Mesenchymal stem cell (in vitro differentiated cells and primary cell): ENCODE data around the gene ZNF598.
"Not testable (repeated sequence)": the region's sequence is repeated elsewhere in the genome, so short reads cannot be mapped to it uniquely, and the experiment has no call there.

ENCODE experiments used
- DNase-seq: peaks from one replicate; pipeline ENCODE4 v3.0.0-alpha.2; 2013
- H2AFZ ChIP-seq: one replicate; pipeline ENCODE4 v1.6.1; 2013; ENCODE audit warnings: low read depth, mild to moderate bottlenecking, control low read depth, inconsistent platforms, low read length, moderate library complexity
- H2AK5ac ChIP-seq: 2 replicates; pipeline ENCODE4 v1.6.1; 2013; ENCODE audit warnings: low read length, moderate library complexity, mild to moderate bottlenecking, inconsistent platforms; ENCODE audit not compliant: severe bottlenecking
- H2BK120ac ChIP-seq: one replicate; pipeline ENCODE4 v1.6.1; 2013; ENCODE audit warnings: low read depth, mild to moderate bottlenecking, inconsistent platforms, low read length, moderate library complexity
- H2BK12ac ChIP-seq, 2 experiments: one replicate each; pipeline ENCODE4 v1.6.1; 2013; ENCODE audit warnings: inconsistent platforms in 2 of 2, low read length in 2 of 2, mild to moderate bottlenecking in 2 of 2, moderate library complexity in 2 of 2, control low read depth in 1 of 2
- H2BK15ac ChIP-seq: one replicate; pipeline ENCODE4 v1.6.1; 2013; ENCODE audit warnings: mild to moderate bottlenecking, low read depth, inconsistent platforms; ENCODE audit not compliant: poor library complexity, severe bottlenecking
- H2BK5ac ChIP-seq: 2 replicates; pipeline ENCODE4 v1.6.1; 2013; ENCODE audit warnings: low read depth, mild to moderate bottlenecking, low read length, control low read depth, inconsistent platforms; ENCODE audit not compliant: poor library complexity, severe bottlenecking
- H3K14ac ChIP-seq, 2 experiments: one replicate each; pipeline ENCODE4 v1.6.1; 2013; ENCODE audit warnings: inconsistent platforms in 2 of 2, low read length in 2 of 2, control low read depth in 1 of 2, mild to moderate bottlenecking in 1 of 2, moderate library complexity in 1 of 2
- H3K18ac ChIP-seq, 2 experiments: one replicate each; pipeline ENCODE4 v1.6.1; 2013; ENCODE audit warnings: inconsistent platforms in 2 of 2, low read length in 2 of 2, control low read depth in 1 of 2, low read depth in 1 of 2, mild to moderate bottlenecking in 1 of 2
- H3K23ac ChIP-seq, 2 experiments: one replicate each; pipeline ENCODE4 v1.6.1; 2013; ENCODE audit warnings: inconsistent platforms in 2 of 2, low read length in 2 of 2, mild to moderate bottlenecking in 2 of 2, moderate library complexity in 2 of 2, control low read depth in 1 of 2
- H3K27ac ChIP-seq: 2 replicates; pipeline ENCODE4 v1.5.1; 2013; ENCODE audit warnings: mild to moderate bottlenecking, moderate library complexity, low read length, control low read depth, inconsistent platforms; ENCODE audit not compliant: poor library complexity, severe bottlenecking
- H3K27me3 ChIP-seq, 2 experiments: 2 replicates each; pipeline versions ENCODE4 v1.6.1 to v1.7.0; 2013; ENCODE audit warnings: low read length in 2 of 2, mild to moderate bottlenecking in 2 of 2, moderate library complexity in 2 of 2, control low read depth in 1 of 2, inconsistent platforms in 1 of 2; ENCODE audit not compliant: control insufficient read depth in 1 of 2, insufficient read depth in 1 of 2
- H3K36me3 ChIP-seq, 2 experiments: 2 replicates each; pipeline versions ENCODE4 v1.6.1 to v1.7.0; 2013; ENCODE audit warnings: low read length in 2 of 2, control low read depth in 1 of 2, inconsistent platforms in 1 of 2, low read depth in 1 of 2, mild to moderate bottlenecking in 1 of 2; ENCODE audit not compliant: insufficient read depth in 2 of 2, control insufficient read depth in 1 of 2
- H3K4ac ChIP-seq, 2 experiments: one replicate each; pipeline ENCODE4 v1.6.1; 2013; ENCODE audit warnings: inconsistent platforms in 2 of 2, low read length in 2 of 2, mild to moderate bottlenecking in 2 of 2, moderate library complexity in 2 of 2, control low read depth in 1 of 2, low read depth in 1 of 2
- H3K4me1 ChIP-seq: 2 replicates; pipeline ENCODE4 v1.6.1; 2013; ENCODE audit warnings: low read depth, low read length, control low read depth; ENCODE audit not compliant: control insufficient read depth, insufficient read depth
- H3K4me2 ChIP-seq: 2 replicates; pipeline ENCODE4 v1.6.1; 2013; ENCODE audit warnings: low read length, mild to moderate bottlenecking, inconsistent platforms; ENCODE audit not compliant: poor library complexity, severe bottlenecking
- H3K4me3 ChIP-seq, 2 experiments: 2 replicates each; pipeline versions ENCODE4 v1.5.1 to v1.7.0; 2013; ENCODE audit warnings: low read length in 2 of 2, mild to moderate bottlenecking in 2 of 2, control low read depth in 1 of 2, low read depth in 1 of 2; ENCODE audit not compliant: insufficient read depth in 1 of 2
- H3K79me1 ChIP-seq: replicated peaks from 2 replicates; pipeline ENCODE4 v1.6.1; 2013; ENCODE audit warnings: mild to moderate bottlenecking, control low read depth, low read length, inconsistent platforms; ENCODE audit not compliant: poor library complexity, severe bottlenecking
- H3K9ac ChIP-seq: 2 replicates; pipeline ENCODE4 v1.7.0; 2013; ENCODE audit warnings: mild to moderate bottlenecking, low read length, moderate library complexity
- H3K9me3 ChIP-seq: 2 replicates; pipeline ENCODE4 v1.7.0; 2013; ENCODE audit warnings: mild to moderate bottlenecking, low read length; ENCODE audit not compliant: control insufficient read depth
- H4K8ac ChIP-seq: one replicate; pipeline ENCODE4 v1.6.1; 2013; ENCODE audit warnings: inconsistent platforms, mild to moderate bottlenecking, low read length, moderate library complexity
- H4K91ac ChIP-seq: one replicate; pipeline ENCODE4 v1.6.1; 2013; ENCODE audit warnings: mild to moderate bottlenecking, low read length, inconsistent platforms
- WGBS: methylation state at CpG from one replicate; pipeline ENCODE4 v1.1.7; 2013; ENCODE audit warnings: mixed read lengths; 5-methylcytosine and 5-hydroxymethylcytosine counted together

Gene ZNF598

GRCh38 chr16:2015117-2015946 lies 5.7 kb upstream of the ZNF598 start:
- H2BK12ac ChIP-seq, result no peak overlapping the region
- no peak overlapping the region for H3K4ac ChIP-seq
- H2BK120ac ChIP-seq, result no peak overlapping the region
- 80% methylated on average over 20 of the region's 24 CpGs for WGBS
- no peak overlapping the region for H3K18ac ChIP-seq
- H3K4me3 ChIP-seq, result no peak overlapping the region
- peak overlapping the region; percentile 94 for H4K8ac ChIP-seq
- no peaks in the 10 kb centered on the region for H3K9me3 ChIP-seq
- no peak overlapping the region for H3K23ac ChIP-seq
- H3K14ac ChIP-seq, result no peak overlapping the region
- peaks cover 14 to 20% of the 10 kb centered on the region in 2 experiments for H3K27me3 ChIP-seq
- no peaks in the 10 kb centered on the region for H3K36me3 ChIP-seq
- no peak overlapping the region for H2BK5ac ChIP-seq
- H2AK5ac ChIP-seq, result no peak overlapping the region
- H3K79me1 ChIP-seq, result peaks cover 4% of the 10 kb centered on the region
- no peak overlapping the region for H2BK15ac ChIP-seq
- peaks cover 17% of the 10 kb centered on the region for H3K4me1 ChIP-seq
- H3K27ac ChIP-seq, result no peak overlapping the region
- no peak overlapping the region for H3K9ac ChIP-seq
- H2AFZ ChIP-seq, result no peak overlapping the region
- peak overlapping the region; percentile 82 for H4K91ac ChIP-seq
- peak; percentile 60 for DNase-seq
- H3K4me2 ChIP-seq, result no peak overlapping the region

GRCh38 chr16:2013527-2013926 lies 3.9 kb upstream of the ZNF598 start:
- no peak overlapping the region for H2BK15ac ChIP-seq
- H2AFZ ChIP-seq, result no peak overlapping the region
- no peak overlapping the region for H3K4me3 ChIP-seq
- H3K4me2 ChIP-seq, result no peak overlapping the region
- no peaks in the 10 kb centered on the region for H3K9me3 ChIP-seq
- H3K27ac ChIP-seq, result no peak overlapping the region
- no peak for DNase-seq
- H2BK5ac ChIP-seq, result no peak overlapping the region
- peaks cover 5% of the 10 kb centered on the region for H3K79me1 ChIP-seq
- H3K4me1 ChIP-seq, result peaks cover 9% of the 10 kb centered on the region
- no peak overlapping the region for H4K91ac ChIP-seq
- WGBS, result 85% methylated on average over 14 of the region's 15 CpGs
- H4K8ac ChIP-seq, result no peak overlapping the region
- peak overlapping the region in 1 of 2 experiments; percentile 19 for H3K18ac ChIP-seq
- H2BK120ac ChIP-seq, result no peak overlapping the region
- no peaks in the 10 kb centered on the region for H3K36me3 ChIP-seq
- no peak overlapping the region for H3K4ac ChIP-seq
- no peak overlapping the region for H3K9ac ChIP-seq
- H3K27me3 ChIP-seq, result peaks cover 3 to 5% of the 10 kb centered on the region in 2 experiments
- no peak overlapping the region for H2BK12ac ChIP-seq
- no peak overlapping the region for H3K14ac ChIP-seq
- H3K23ac ChIP-seq, result no peak overlapping the region
- no peak overlapping the region for H2AK5ac ChIP-seq

DNA sequence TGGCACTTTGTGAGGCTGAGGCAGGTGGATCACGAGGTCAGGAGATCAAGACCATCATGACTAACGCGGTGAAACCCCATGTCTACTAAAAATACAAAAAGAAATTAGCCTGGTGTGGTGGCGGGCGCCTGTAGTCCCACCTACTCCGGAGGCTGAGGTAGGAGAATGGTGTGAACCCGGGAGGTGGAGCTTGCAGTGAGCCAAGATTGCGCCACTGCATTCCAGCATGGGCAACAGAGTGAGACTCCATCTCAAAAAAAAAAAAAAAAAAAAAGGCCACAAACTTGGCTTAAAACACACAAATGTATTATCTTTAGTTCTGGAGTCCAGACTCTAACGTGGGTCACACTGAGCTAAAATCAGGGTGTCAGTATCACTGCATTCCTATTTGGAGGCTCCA lies 2.1 kb upstream of the ZNF598 start:
- H2BK15ac ChIP-seq, H3K23ac ChIP-seq, H3K79me1 ChIP-seq, H3K9ac ChIP-seq, DNase-seq, H3K27ac ChIP-seq, H3K4me2 ChIP-seq, H3K9me3 ChIP-seq, H3K27me3 ChIP-seq, H3K4me3 ChIP-seq, H2BK12ac ChIP-seq, H2AFZ ChIP-seq, H2AK5ac ChIP-seq, H3K4ac ChIP-seq, H2BK5ac ChIP-seq, H2BK120ac ChIP-seq, H3K14ac ChIP-seq, H4K8ac ChIP-seq, H4K91ac ChIP-seq, H3K18ac ChIP-seq: not testable (repeated sequence)
- Histone ChIP-seq H3K4me1 (peaks cover 25% of the 10 kb centered on the region), H3K36me3 (peaks cover 0 to 12% of the 10 kb centered on the region in 2 experiments)
- WGBS, result 67% methylated on average over 3 of the region's 9 CpGs

DNA sequence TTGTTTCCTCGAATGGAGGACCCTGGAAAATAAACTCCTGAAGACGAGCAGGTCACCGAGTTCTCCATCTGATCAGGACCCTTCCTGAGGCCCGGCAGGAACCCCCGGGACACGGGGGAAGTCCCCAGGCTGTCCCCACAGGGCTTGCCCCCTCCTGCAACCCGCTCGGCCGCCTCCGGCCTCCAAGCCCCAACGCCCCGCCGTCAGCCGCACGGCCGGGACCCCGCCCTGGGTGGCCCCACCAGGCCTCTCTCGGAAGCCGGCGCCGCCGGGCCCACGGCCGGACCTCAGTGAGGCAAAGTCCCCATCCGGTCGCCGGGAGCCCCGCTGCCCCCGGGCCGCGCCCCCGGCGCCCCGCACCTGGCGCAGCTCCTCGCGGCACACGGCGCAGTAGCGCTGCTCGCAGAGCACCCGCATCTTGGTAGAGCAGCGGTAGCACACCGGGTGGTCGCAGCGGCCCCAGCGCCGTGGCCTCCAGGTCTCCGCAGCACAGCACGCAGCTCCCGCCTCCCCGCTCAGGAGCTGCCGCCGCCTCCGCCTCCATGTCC lies 383 bp downstream of the ZNF598 start:
- H3K18ac ChIP-seq, result peak overlapping the region; percentile 76 to 92
- H3K4me3 ChIP-seq, result peak overlapping the region; percentile 88 to 91
- peak overlapping the region; percentile 87 for H4K91ac ChIP-seq
- H3K79me1 ChIP-seq, result peaks cover 8% of the 10 kb centered on the region
- H3K27ac ChIP-seq, result no peak overlapping the region
- no peak overlapping the region for H4K8ac ChIP-seq
- peak overlapping the region; percentile 68 for H2BK15ac ChIP-seq
- WGBS, result under 1% methylated on average over 52 of the region's 55 CpGs
- peak overlapping the region; percentile 93 for H3K9ac ChIP-seq
- no peaks in the 10 kb centered on the region for H3K27me3 ChIP-seq
- H3K4me1 ChIP-seq, result peaks cover 48% of the 10 kb centered on the region
- no peak for DNase-seq
- no peak overlapping the region for H2AFZ ChIP-seq
- peak overlapping the region in 1 of 2 experiments; percentile 46 for H3K14ac ChIP-seq
- peak overlapping the region; percentile 76 for H2BK5ac ChIP-seq
- no peak overlapping the region for H2AK5ac ChIP-seq
- peak overlapping the region in 1 of 2 experiments; percentile 30 for H3K23ac ChIP-seq
- H2BK120ac ChIP-seq, result no peak overlapping the region
- H3K4ac ChIP-seq, result peak overlapping the region; percentile 38 to 77
- H3K4me2 ChIP-seq, result peak overlapping the region; percentile 53
- H3K36me3 ChIP-seq, result peaks cover 0 to 34% of the 10 kb centered on the region in 2 experiments
- H2BK12ac ChIP-seq, result no peak overlapping the region
- no peaks in the 10 kb centered on the region for H3K9me3 ChIP-seq
